HUES6 (cell line): Measurements from ENCODE around the gene SECISBP2.
"Not testable (repeated sequence)": the region's sequence is repeated elsewhere in the genome, so short reads cannot be mapped to it uniquely, and the experiment has no call there.

Experiments
- H3K27ac ChIP-seq: 2 replicates; pipeline ENCODE4 v1.7.0; 2013; ENCODE audit warnings: low read depth, mild to moderate bottlenecking, low read length, inconsistent platforms
- H3K27me3 ChIP-seq: 2 replicates; pipeline ENCODE4 v1.6.1; 2013; ENCODE audit warnings: low read length; ENCODE audit not compliant: control insufficient read depth, insufficient read depth
- H3K36me3 ChIP-seq: 2 replicates; pipeline ENCODE4 v1.6.1; 2013; ENCODE audit warnings: low read length; ENCODE audit not compliant: control insufficient read depth, insufficient read depth
- H3K4me1 ChIP-seq: 2 replicates; pipeline ENCODE4 v1.6.1; 2013; ENCODE audit warnings: low read length; ENCODE audit not compliant: control insufficient read depth, insufficient read depth
- H3K4me3 ChIP-seq: 2 replicates; pipeline ENCODE4 v1.5.1; 2013; ENCODE audit warnings: low read depth, low read length
- H3K9ac ChIP-seq: one replicate; pipeline ENCODE4 v1.6.1; 2013; ENCODE audit warnings: mild to moderate bottlenecking, low read length
- H3K9me3 ChIP-seq: 2 replicates; pipeline ENCODE4 v1.6.1; 2013; ENCODE audit warnings: low read depth, low read length; ENCODE audit not compliant: control insufficient read depth, insufficient read depth

SECISBP2 gene

GRCh38 chr9:89367281-89367680 is 49.0 kb downstream of the SECISBP2 start:
- Histone ChIP-seq H3K27me3 (no peaks in the 10 kb centered on the region), H3K4me1 (no peaks in the 10 kb centered on the region), H3K27ac (no peak overlapping the region), H3K9ac (no peak overlapping the region), H3K36me3 (peaks cover 17% of the 10 kb centered on the region), H3K9me3 (no peaks in the 10 kb centered on the region), H3K4me3 (no peak overlapping the region)

GRCh38 chr9:89367726-89368437 is 49.6 kb downstream of the SECISBP2 start:
- Histone ChIP-seq H3K36me3 (peaks cover 11% of the 10 kb centered on the region; the same call in 1 of the 2 replicates), H3K27me3 (no peaks in the 10 kb centered on the region), H3K27ac (no peak overlapping the region), H3K4me3 (no peak overlapping the region), H3K9me3 (no peaks in the 10 kb centered on the region), H3K4me1 (no peaks in the 10 kb centered on the region), H3K9ac (no peak overlapping the region)

DNA sequence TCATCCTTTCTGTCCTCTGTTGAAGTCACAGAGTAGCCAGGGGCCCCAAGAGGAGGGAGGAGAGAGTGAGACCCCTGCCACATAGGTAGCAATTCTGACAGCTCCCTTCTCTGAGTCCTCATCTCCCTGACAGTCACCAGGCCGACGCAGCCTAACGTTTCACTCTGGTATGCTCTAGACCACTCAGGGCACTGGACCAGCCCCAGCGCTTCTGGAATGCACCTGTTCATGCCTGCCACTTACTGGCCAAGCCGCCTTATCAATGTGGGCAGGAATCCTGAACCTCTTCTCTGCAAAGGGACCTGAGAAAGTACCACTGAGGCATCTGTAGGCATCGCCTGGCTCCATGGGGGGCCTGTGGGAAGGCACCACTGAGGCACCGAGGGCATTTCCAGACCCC is 50.2 kb downstream of the SECISBP2 start:
- H3K27ac ChIP-seq = no peak overlapping the region
- H3K9ac ChIP-seq = no peak overlapping the region
- H3K9me3 ChIP-seq = no peaks in the 10 kb centered on the region
- H3K4me3 ChIP-seq = no peak overlapping the region
- no peaks in the 10 kb centered on the region for H3K4me1 ChIP-seq
- peaks cover 6% of the 10 kb centered on the region; the same call in 1 of the 2 replicates for H3K36me3 ChIP-seq
- H3K27me3 ChIP-seq = no peaks in the 10 kb centered on the region

DNA sequence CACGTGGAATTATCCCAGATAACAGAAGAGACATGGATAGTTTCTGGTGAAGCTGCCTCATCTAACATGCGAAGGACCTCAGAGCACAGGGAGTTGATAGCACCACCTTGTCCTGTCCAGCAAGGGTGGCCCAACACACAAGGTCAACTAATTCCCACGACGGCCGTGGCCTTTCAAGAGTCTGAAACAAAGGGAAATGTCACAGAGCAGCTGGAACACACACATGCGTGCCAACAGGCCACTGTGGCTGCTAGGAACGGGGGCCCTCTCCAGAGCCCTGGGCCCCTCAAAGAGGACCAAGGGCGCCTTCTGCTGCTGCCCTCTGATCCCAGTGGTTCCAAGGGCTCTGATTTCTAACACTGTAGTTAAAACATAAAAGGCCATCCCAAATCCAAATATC is 50.7 kb downstream of the SECISBP2 start:
- no peak overlapping the region for H3K27ac ChIP-seq
- no peaks in the 10 kb centered on the region for H3K9me3 ChIP-seq

DNA sequence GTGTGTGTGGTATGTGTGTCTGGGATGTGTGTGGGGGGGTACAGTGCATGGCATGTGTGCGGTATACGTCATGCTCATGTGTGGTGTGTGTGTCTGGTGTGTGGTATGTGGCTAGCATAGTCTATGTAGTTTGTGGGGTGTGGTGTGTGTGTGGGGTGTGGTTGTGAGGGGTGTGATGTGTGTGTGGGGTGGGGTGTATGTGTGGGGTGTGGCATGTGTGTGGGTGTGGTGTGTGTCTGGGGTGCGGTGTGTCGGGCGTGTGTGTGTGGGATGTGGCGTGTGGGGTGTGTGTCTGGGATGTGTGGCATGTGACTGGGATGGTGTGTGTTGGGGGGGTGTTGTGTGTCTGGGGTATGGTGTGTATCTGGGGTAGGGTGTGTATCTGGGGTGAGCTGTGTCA is 52.3 kb downstream of the SECISBP2 start:
- Histone ChIP-seq H3K27ac (no peak overlapping the region), H3K36me3 (no peaks in the 10 kb centered on the region), H3K9ac (no peak overlapping the region), H3K4me1 (no peaks in the 10 kb centered on the region; the same call in 1 of the 2 replicates), H3K27me3 (no peaks in the 10 kb centered on the region), H3K9me3 (no peaks in the 10 kb centered on the region), H3K4me3 (no peak overlapping the region)

More for the DNA sequence above, 50.7 kb downstream of the SECISBP2 start:
- H3K4me3 ChIP-seq = no peak overlapping the region
- peaks cover 2% of the 10 kb centered on the region; the same call in 1 of the 2 replicates for H3K36me3 ChIP-seq
- H3K4me1 ChIP-seq = no peaks in the 10 kb centered on the region
- no peaks in the 10 kb centered on the region for H3K27me3 ChIP-seq
- no peak overlapping the region for H3K9ac ChIP-seq

DNA sequence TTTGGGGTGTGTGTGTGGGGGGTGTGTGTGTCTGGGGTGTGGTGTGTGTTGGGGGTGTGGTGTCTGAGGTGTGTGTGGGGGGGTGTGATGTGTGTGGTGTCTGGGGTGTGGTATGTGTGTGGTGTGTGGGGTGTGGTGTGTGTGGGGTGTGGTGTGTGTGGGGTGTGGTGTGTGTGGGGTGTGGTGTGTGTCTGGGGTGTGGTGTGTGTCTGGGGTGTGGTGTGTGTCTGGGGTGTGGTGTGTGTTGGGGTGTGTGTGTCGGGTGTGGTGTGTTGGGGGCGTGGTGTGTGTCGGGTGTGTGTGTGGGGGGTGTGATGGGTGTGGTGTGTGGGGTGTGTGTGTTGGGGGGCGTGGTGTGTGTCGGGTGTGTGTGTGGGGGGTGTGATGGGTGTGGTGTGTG is 53.5 kb downstream of the SECISBP2 start:
- not testable (repeated sequence) for H3K4me3 ChIP-seq, H3K27me3 ChIP-seq, H3K9me3 ChIP-seq, H3K36me3 ChIP-seq, H3K27ac ChIP-seq, H3K9ac ChIP-seq, H3K4me1 ChIP-seq

DNA sequence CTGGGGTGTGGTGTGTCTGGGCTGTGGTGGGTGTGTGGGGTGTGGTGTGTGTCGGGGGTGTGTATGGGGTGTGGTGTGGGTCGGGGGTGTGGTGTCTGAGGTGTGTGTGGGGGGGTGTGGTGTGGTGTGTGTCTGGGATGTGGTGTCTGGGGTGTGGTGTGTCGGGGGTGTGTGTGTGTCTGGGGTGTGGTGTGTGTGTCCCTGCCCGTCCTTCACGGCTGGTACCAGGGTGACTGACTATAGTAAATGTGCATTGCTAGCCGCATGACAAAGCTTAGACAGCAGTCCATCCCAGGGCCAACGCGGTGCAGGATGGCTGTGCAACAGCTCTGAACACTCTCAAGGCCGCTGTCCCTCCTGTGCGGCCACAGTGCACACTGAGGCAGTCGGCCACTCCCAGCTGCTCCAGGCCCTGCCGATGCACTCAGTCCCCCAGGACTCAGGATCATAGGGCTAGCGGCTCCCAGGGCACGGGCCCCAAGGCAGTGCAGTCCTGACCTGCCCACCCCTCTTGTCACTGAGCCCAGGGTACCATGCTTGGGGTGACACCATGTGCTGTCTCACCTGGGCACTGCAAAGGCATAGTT is 54.0 kb downstream of the SECISBP2 start:
- peaks cover 10% of the 10 kb centered on the region for H3K36me3 ChIP-seq
- H3K4me1 ChIP-seq = no peaks in the 10 kb centered on the region; the same call in 1 of the 2 replicates
- no peaks in the 10 kb centered on the region for H3K9me3 ChIP-seq
- no peak overlapping the region for H3K27ac ChIP-seq
- H3K9ac ChIP-seq = no peak overlapping the region
- H3K4me3 ChIP-seq = no peak overlapping the region
- H3K27me3 ChIP-seq = no peaks in the 10 kb centered on the region

GRCh38 chr9:89372979-89373378 is 54.7 kb downstream of the SECISBP2 start:
- no peak overlapping the region for H3K4me3 ChIP-seq
- no peaks in the 10 kb centered on the region for H3K9me3 ChIP-seq
- no peak overlapping the region for H3K27ac ChIP-seq
- H3K9ac ChIP-seq = no peak overlapping the region
- H3K4me1 ChIP-seq = no peaks in the 10 kb centered on the region; the same call in 1 of the 2 replicates
- H3K36me3 ChIP-seq = peaks cover 14% of the 10 kb centered on the region
- no peaks in the 10 kb centered on the region for H3K27me3 ChIP-seq

GRCh38 chr9:89374176-89374575 is 55.9 kb downstream of the SECISBP2 start:
- Histone ChIP-seq H3K4me1 (no peaks in the 10 kb centered on the region; the same call in 1 of the 2 replicates), H3K27ac (no peak overlapping the region), H3K9ac (no peak overlapping the region), H3K36me3 (peaks cover 24% of the 10 kb centered on the region), H3K9me3 (no peaks in the 10 kb centered on the region), H3K27me3 (no peaks in the 10 kb centered on the region), H3K4me3 (no peak overlapping the region)

- no peak overlapping the region for H3K27ac ChIP-seq
- H3K9ac ChIP-seq = no peak overlapping the region
- H3K4me3 ChIP-seq = no peak overlapping the region
- no peaks in the 10 kb centered on the region for H3K27me3 ChIP-seq
- peaks cover 30% of the 10 kb centered on the region for H3K36me3 ChIP-seq
- H3K4me1 ChIP-seq = no peaks in the 10 kb centered on the region; the same call in 1 of the 2 replicates
- no peaks in the 10 kb centered on the region for H3K9me3 ChIP-seq
Observed at GRCh38 chr9:89375191-89375760, 57.0 kb downstream of the SECISBP2 start.

DNA sequence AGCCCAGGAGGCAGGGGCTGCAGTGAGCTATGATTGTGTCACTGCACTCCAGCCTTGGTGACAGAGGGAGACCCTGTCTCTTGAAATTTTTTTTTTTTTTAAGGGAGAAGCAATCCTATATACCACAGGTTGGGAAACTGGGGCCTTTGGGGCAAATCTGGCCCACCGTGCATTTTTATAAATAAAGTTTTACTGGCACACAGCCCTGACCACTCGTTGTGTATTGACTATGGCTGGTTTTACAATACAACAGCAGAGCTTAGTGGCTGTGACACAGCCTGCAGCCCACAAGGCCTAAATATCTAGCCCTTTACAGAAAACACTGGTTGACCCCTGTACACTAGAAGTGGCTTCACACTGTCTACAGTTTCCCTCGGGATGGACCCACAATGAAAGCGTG is 58.0 kb downstream of the SECISBP2 start:
- H3K4me3 ChIP-seq = no peak overlapping the region

More for the DNA sequence above, 58.0 kb downstream of the SECISBP2 start:
- Histone ChIP-seq H3K9me3 (no peaks in the 10 kb centered on the region), H3K27me3 (no peaks in the 10 kb centered on the region), H3K36me3 (peaks cover 35% of the 10 kb centered on the region), H3K4me1 (no peaks in the 10 kb centered on the region; the same call in 1 of the 2 replicates), H3K9ac (no peak overlapping the region), H3K27ac (no peak overlapping the region)
